Osteoblast (primary cell): ENCODE measurements around the gene NRSN2. TPM values are rescaled to one million over a fixed set of nuclear protein-coding genes. Genes with fewer than 3 reads are reported as not detected.

Experiments
- DNase-seq: peaks from one replicate; pipeline ENCODE4 v3.0.0; 2011; ENCODE audit warnings: low spot score, mixed read lengths; ENCODE audit not compliant: insufficient read length; ENCODE audit errors: missing footprints
- H2AFZ ChIP-seq: 2 replicates; pipeline ENCODE4 v1.6.0; 2011; ENCODE audit warnings: mild to moderate bottlenecking, low read length
- H3K27ac ChIP-seq: 2 replicates; pipeline ENCODE4 v1.5.1; 2011; ENCODE audit warnings: mild to moderate bottlenecking, low read depth, low read length, moderate library complexity
- H3K27me3 ChIP-seq: 2 replicates; pipeline ENCODE4 v1.6.0; 2012; ENCODE audit warnings: mild to moderate bottlenecking, control low read depth, inconsistent platforms, low read length, moderate library complexity; ENCODE audit not compliant: insufficient read depth
- H3K36me3 ChIP-seq: 2 replicates; pipeline ENCODE4 v1.5.1; 2011; ENCODE audit warnings: mild to moderate bottlenecking, low read length, control low read depth, moderate library complexity; ENCODE audit not compliant: insufficient read depth
- H3K4me1 ChIP-seq: 2 replicates; pipeline ENCODE4 v1.5.1; 2011; ENCODE audit warnings: mild to moderate bottlenecking, low read length, control low read depth, moderate library complexity; ENCODE audit not compliant: insufficient read depth
- H3K4me2 ChIP-seq: 2 replicates; pipeline ENCODE4 v1.6.0; 2011; ENCODE audit warnings: mild to moderate bottlenecking, low read length; ENCODE audit not compliant: insufficient read depth
- H3K4me3 ChIP-seq: fragments of 200-600 bp; sonication (generic); 3 replicates; pipeline ENCODE4 v1.5.1; 2012; ENCODE audit warnings: mild to moderate bottlenecking, low read length, inconsistent platforms; ENCODE audit not compliant: insufficient read depth
- H3K79me2 ChIP-seq: 2 replicates; pipeline ENCODE4 v1.6.0; 2012; ENCODE audit warnings: mild to moderate bottlenecking, low read length, control low read depth, inconsistent platforms; ENCODE audit not compliant: insufficient read depth
- H3K9me3 ChIP-seq: 2 replicates; pipeline ENCODE4 v1.5.1; 2011; ENCODE audit warnings: low read depth, low read length, control low read depth
- H4K20me1 ChIP-seq: 2 replicates; pipeline ENCODE4 v1.6.0; 2012; ENCODE audit warnings: mild to moderate bottlenecking, low read length, control low read depth; ENCODE audit not compliant: insufficient read depth
- total RNA-seq: library from RNA; depleted of rRNA; stranded (reverse); fragments of >200 nt; gene quantifications from 2 replicates; pipeline ENCODE4 v1.2.3, GENCODE V29; 2012
- TF ChIP-seq, protein P1 (sequence below): IDR thresholded peaks from 2 replicates; pipeline ENCODE4 v1.5.1; 2011; ENCODE audit warnings: mild to moderate bottlenecking, low read depth, low read length, moderate library complexity; ENCODE audit errors: extremely low read depth

The NRSN2 gene
- total RNA-seq, 1 donor, result 49.6 TPM

DNA sequence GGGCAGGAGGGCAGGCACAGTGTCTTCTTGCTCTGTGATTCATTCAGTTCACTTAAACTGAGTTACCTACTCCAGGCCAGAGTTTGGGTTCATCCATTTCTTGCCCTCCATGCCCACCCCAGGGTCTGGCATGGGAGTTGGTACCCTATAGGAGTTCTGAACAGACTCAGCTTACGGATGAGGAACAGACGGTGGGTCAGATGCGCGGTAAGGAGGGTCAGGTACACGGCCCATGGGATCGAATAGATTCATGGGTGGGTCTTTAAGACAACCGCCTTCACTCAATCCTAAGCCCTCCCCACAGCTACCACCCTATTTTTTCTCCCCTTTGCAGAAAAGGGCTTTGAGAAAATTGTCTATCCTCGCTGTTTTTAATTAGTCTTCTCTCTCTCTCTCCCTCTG, 20.6 kb downstream of the NRSN2 start:
- H3K4me2 ChIP-seq, result no peak overlapping the region
- no peak for DNase-seq
- H3K79me2 ChIP-seq, result no peaks in the 10 kb centered on the region
- H3K9me3 ChIP-seq, result no peaks in the 10 kb centered on the region
- H3K36me3 ChIP-seq, result no peaks in the 10 kb centered on the region
- H3K27me3 ChIP-seq, result no peaks in the 10 kb centered on the region
- H2AFZ ChIP-seq, result no peak overlapping the region
- H4K20me1 ChIP-seq, result no peaks in the 10 kb centered on the region
- H3K27ac ChIP-seq, result no peak overlapping the region
- TF ChIP-seq, protein P1, sequence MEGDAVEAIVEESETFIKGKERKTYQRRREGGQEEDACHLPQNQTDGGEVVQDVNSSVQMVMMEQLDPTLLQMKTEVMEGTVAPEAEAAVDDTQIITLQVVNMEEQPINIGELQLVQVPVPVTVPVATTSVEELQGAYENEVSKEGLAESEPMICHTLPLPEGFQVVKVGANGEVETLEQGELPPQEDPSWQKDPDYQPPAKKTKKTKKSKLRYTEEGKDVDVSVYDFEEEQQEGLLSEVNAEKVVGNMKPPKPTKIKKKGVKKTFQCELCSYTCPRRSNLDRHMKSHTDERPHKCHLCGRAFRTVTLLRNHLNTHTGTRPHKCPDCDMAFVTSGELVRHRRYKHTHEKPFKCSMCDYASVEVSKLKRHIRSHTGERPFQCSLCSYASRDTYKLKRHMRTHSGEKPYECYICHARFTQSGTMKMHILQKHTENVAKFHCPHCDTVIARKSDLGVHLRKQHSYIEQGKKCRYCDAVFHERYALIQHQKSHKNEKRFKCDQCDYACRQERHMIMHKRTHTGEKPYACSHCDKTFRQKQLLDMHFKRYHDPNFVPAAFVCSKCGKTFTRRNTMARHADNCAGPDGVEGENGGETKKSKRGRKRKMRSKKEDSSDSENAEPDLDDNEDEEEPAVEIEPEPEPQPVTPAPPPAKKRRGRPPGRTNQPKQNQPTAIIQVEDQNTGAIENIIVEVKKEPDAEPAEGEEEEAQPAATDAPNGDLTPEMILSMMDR, result no peak
- H3K4me1 ChIP-seq, result peaks cover 10% of the 10 kb centered on the region
- no peak overlapping the region for H3K4me3 ChIP-seq

DNA sequence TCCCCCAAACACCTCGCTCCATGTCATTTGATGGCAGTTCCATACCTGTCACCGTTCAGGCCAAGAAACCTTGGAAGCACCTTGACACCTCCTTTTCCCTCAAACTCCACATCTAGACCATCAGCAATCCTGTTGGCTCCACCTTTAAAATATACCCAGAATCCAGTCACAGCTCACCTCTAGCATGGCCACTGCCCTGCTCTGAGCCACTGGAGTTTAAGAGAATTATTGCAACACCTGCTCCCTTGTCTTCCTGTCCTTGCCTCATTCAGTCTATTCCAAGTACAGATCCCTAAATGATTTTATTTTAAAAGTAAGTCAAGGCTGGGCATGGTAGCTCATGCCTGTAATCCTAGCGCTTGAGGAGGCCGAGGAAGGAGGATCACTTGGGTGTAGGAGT, 22.0 kb downstream of the NRSN2 start:
- Histone ChIP-seq H4K20me1 (no peaks in the 10 kb centered on the region), H3K4me2 (no peak overlapping the region), H3K4me3 (no peak overlapping the region), H2AFZ (no peak overlapping the region), H3K79me2 (no peaks in the 10 kb centered on the region), H3K36me3 (no peaks in the 10 kb centered on the region), H3K4me1 (peaks cover 7% of the 10 kb centered on the region), H3K27me3 (no peaks in the 10 kb centered on the region), H3K9me3 (no peaks in the 10 kb centered on the region), H3K27ac (no peak overlapping the region)
- no peak for DNase-seq
- TF ChIP-seq, protein P1, result no peak

DNA sequence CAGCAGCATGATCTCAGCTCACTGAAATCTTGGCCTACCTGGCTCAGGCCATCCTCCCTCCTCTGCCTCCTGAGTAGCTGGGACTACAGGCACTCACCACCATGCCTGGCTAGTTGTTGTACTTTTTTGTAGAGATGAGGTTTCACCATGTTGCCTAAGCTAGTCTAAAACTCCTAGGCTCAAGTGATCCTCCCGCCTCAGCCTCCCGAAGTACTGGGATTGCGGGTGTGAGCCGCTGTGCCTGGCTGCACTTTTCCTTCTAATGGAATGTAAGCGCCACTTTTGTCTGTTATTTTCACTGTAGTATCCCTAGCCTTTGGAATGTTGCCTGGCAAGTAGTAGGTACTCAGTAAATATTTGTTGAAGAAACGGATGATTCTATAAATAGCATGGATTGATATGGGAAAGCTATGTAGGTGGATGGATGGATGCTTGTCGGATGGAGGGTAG, 23.3 kb downstream of the NRSN2 start:
- DNase-seq, result no peak
- no peaks in the 10 kb centered on the region for H3K36me3 ChIP-seq
- no peak overlapping the region for H2AFZ ChIP-seq
- TF ChIP-seq, protein P1, result no peak
- H3K79me2 ChIP-seq, result no peaks in the 10 kb centered on the region
- H3K27ac ChIP-seq, result no peak overlapping the region
- H4K20me1 ChIP-seq, result no peaks in the 10 kb centered on the region
- H3K9me3 ChIP-seq, result no peaks in the 10 kb centered on the region
- H3K4me3 ChIP-seq, result no peak overlapping the region
- H3K27me3 ChIP-seq, result no peaks in the 10 kb centered on the region
- H3K4me2 ChIP-seq, result no peak overlapping the region
- peaks cover 7% of the 10 kb centered on the region for H3K4me1 ChIP-seq

DNA sequence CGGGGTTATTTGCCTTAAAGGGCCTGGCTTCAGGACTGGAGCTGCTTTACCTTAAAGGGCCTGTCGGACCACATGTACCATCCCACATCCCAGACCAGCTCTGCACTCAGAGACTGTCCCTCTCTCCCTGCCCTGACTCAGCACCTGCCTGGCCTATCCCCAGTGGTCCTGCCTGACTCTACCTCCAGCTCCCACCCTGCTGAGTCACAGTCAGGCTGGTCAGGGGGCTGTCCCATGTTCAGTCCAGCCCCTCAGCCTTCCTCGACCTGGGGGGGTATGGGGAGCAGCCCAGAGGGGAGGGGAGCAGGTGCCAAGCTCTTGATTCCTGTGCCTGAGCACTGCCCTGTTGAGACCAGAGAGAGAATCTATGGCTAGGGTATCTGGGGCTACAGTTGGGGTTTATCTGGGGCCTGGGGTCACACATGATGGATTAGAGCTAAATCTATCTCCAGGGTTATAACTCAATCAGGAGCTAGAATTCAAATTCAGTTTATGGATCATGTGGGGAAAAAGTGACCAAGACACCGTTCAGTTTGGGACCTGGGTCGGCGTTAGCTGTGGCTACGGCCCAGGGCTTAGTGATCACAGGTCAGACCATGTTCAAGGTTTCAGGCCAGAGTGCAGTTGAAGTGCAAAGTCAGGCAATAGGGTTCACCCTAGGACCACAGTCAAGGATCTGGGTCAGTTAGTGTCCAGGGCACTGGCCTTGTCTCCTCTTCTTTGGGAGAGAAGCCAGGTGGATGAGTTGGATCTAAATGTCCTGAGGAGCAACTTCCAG, 24.3 kb downstream of the NRSN2 start:
- no peak overlapping the region for H3K4me2 ChIP-seq
- H3K4me3 ChIP-seq, result no peak overlapping the region
- H3K27me3 ChIP-seq, result no peaks in the 10 kb centered on the region
- H4K20me1 ChIP-seq, result no peaks in the 10 kb centered on the region
- H2AFZ ChIP-seq, result peak overlapping the region; percentile 39
- H3K4me1 ChIP-seq, result peaks cover 7% of the 10 kb centered on the region
- no peaks in the 10 kb centered on the region for H3K79me2 ChIP-seq
- no peaks in the 10 kb centered on the region for H3K9me3 ChIP-seq
- TF ChIP-seq, protein P1, result no peak
- DNase-seq, result peak; percentile 48
- no peaks in the 10 kb centered on the region for H3K36me3 ChIP-seq
- H3K27ac ChIP-seq, result no peak overlapping the region
